ENCODE results near the gene PDIA2. TPM values are rescaled to one million over a fixed set of nuclear protein-coding genes. Genes with fewer than 3 reads are reported as not detected.

PDIA2 gene
- total RNA-seq, 2 donors from 2014 or later, result 0.52 to 5.4 TPM

DNA sequence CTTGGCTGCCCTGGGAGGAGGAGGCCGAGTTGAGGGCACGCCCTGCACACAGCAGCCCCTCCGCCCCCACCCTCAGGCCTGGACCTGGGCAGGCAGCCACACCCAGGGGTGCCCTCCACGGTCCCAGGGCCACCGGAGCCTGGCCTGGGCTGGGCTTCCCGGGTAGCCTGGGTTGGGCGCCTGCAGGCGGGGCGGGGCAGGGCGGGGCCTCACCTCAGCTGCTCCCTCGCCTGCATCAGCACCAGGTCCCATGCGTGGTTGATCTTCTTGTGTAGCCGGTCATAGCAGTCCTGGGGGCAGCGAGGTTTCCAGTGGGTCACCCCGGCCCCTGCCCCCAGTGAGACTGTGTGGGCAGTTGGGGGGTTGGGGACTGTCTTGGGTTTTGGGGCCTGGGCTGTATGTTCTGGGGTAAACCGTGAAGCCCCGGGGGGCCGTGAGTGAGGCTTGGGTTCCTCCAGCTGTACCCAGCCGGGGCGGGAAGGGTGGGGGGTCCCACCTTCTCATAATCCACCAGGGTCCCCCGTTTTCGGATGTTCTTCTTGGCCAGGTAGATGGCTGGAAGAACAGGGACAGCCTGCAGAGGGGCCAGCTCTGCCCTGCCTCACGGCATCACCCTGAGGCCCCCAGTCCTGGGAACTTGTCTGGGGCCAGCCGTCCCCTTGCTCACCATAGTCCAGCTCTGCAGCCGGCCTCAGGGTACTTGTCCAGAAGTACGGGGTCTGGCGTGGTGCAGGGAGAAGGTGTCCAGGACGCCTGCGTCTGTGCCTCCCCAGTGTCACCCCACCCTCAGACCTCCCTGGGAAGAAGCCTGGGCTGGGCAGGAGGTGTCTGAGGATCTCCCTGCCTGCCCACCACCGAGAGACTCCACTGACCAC is 9.2 kb upstream of the PDIA2 start:
- Histone ChIP-seq H3K4me3 (no peak overlapping the region), H3K9me3 (no peaks in the 10 kb centered on the region), H3K27me3 (no peaks in the 10 kb centered on the region), H3K27ac (no peak overlapping the region), H3K36me3 (no peaks in the 10 kb centered on the region), H3K4me1 (peaks cover 0 to 18% of the 10 kb centered on the region in 2 donors)
- DNase-seq (ENCODE audit: low spot score), result no peak
- no peak for TF ChIP-seq CTCF (IDR thresholded peaks at IDR 0.05)

DNA sequence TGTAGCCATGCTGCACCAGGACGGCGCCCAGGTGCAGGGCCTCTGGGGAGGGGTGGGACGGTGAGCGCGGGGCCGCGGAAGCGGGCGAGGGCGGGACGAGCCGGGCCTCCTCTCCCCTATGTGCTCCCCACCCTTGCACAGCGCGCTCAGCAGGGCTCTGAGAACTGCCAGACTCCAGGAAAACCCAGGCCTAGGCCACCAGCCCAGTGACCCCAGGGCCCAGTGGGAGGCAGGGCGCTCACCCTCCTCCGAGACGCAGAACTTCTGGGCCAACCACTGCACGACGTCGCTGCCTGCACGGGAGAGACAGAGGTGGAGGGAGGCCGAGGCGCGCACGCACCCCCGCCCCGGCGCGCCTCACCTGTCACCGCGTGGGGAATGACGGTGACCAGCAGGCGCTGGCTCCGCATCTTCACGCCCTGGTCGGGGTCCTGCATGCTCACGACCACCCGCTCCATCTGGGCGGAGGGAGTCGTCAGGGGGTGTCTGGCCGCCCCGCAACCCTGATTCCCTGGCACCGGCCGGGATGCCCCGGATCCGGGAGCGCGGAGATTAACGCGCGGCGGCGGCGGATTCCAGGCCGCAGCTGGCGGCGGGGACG is 7.8 kb upstream of the PDIA2 start:
- Histone ChIP-seq H3K4me3 (peak overlapping the region; percentile 56 to 61), H3K4me1 (peaks cover 0 to 24% of the 10 kb centered on the region in 2 donors), H3K9me3 (no peaks in the 10 kb centered on the region), H3K27ac (peak overlapping the region in 1 of 2 donors; percentile 31), H3K27me3 (no peaks in the 10 kb centered on the region), H3K36me3 (no peaks in the 10 kb centered on the region)
- no peak for DNase-seq (ENCODE audit: low spot score)
- TF ChIP-seq CTCF (IDR thresholded peaks at IDR 0.05), result no peak

- DNase-seq (ENCODE audit: low spot score), result no peak
- no peaks in the 10 kb centered on the region for H3K9me3 ChIP-seq
- H3K4me1 ChIP-seq, result peaks cover 0 to 27% of the 10 kb centered on the region in 2 donors
- no peaks in the 10 kb centered on the region for H3K36me3 ChIP-seq
- peak within 1 kb of the TSS; percentile 56 to 61 for H3K4me3 ChIP-seq
- H3K27me3 ChIP-seq, result no peaks in the 10 kb centered on the region
- peak within 1 kb of the TSS; percentile 48 to 60 for H3K27ac ChIP-seq
- no peak for TF ChIP-seq CTCF (IDR thresholded peaks at IDR 0.05)
Measured at GRCh38 chr16:275786-276232, 7.2 kb upstream of the PDIA2 start, which contains the start of gene RGS11. Gene RGS11 (minus strand): TSS chr16:275944. CDS start chr16:275911, 33 bp downstream.

GRCh38 chr16:276426-277077 is 6.4 kb upstream of the PDIA2 start:
- Histone ChIP-seq H3K4me1 (peaks cover 0 to 34% of the 10 kb centered on the region in 2 donors), H3K27me3 (no peaks in the 10 kb centered on the region), H3K36me3 (no peaks in the 10 kb centered on the region), H3K4me3 (peak overlapping the region; percentile 56 to 61), H3K27ac (peak overlapping the region; percentile 48 to 60), H3K9me3 (no peaks in the 10 kb centered on the region)
- DNase-seq (ENCODE audit: low spot score), result no peak
- no peak for TF ChIP-seq CTCF (IDR thresholded peaks at IDR 0.05)

- Histone ChIP-seq H3K4me1 (peaks cover 0 to 34% of the 10 kb centered on the region in 2 donors), H3K36me3 (no peaks in the 10 kb centered on the region), H3K4me3 (no peak overlapping the region), H3K27me3 (no peaks in the 10 kb centered on the region), H3K27ac (no peak overlapping the region), H3K9me3 (no peaks in the 10 kb centered on the region)
- no peak for TF ChIP-seq CTCF (IDR thresholded peaks at IDR 0.05)
- DNase-seq (ENCODE audit: low spot score), result no peak
Measured at GRCh38 chr16:278863-279366, 4.0 kb upstream of the PDIA2 start.

Measured in right atrium auricular region (tissue), 2 donors.